ENCODE data around the gene SNTB2.

- TF ChIP-seq, protein P1, sequence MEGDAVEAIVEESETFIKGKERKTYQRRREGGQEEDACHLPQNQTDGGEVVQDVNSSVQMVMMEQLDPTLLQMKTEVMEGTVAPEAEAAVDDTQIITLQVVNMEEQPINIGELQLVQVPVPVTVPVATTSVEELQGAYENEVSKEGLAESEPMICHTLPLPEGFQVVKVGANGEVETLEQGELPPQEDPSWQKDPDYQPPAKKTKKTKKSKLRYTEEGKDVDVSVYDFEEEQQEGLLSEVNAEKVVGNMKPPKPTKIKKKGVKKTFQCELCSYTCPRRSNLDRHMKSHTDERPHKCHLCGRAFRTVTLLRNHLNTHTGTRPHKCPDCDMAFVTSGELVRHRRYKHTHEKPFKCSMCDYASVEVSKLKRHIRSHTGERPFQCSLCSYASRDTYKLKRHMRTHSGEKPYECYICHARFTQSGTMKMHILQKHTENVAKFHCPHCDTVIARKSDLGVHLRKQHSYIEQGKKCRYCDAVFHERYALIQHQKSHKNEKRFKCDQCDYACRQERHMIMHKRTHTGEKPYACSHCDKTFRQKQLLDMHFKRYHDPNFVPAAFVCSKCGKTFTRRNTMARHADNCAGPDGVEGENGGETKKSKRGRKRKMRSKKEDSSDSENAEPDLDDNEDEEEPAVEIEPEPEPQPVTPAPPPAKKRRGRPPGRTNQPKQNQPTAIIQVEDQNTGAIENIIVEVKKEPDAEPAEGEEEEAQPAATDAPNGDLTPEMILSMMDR (IDR thresholded peaks at IDR 0.05), result no peak
- no peak for TF ChIP-seq POLR2AphosphoS5 (IDR thresholded peaks at IDR 0.05)
Observed at GRCh38 chr16:69187446-69188235, 677 bp downstream of the SNTB2 start.

Measured in prostate gland (tissue), 2 donors.